SU-DHL-6 (cell line): ENCODE results near the gene SNX10.

Experiments used
- CTCF ChIP-seq: fragments of 200-600 bp; sonication (generic); IDR thresholded peaks from one replicate; pipeline ENCODE4 v1.5.1; 2017; ENCODE audit warnings: antibody characterized with exemption, mild to moderate bottlenecking, low read length, moderate library complexity; ENCODE audit not compliant: insufficient read depth, poor library complexity, severe bottlenecking
- EZH2phosphoT487 ChIP-seq: fragments of 200-600 bp; sonication (generic), shearing (Covaris generic); conservative IDR thresholded peaks from 2 replicates; pipeline ENCODE4 v1.6.1; 2018; ENCODE audit warnings: mild to moderate bottlenecking, antibody characterized with exemption, low read length, moderate library complexity, mixed read lengths

- TF ChIP-seq CTCF (no peak), EZH2phosphoT487 (no peak)
Measured at GRCh38 chr7:26398427-26398755, 106.7 kb downstream of the SNX10 start.
